IMR-90 (cell line): Measurements from ENCODE around the gene HEATR9. TPM values are rescaled to one million over a fixed set of nuclear protein-coding genes. Genes with fewer than 3 reads are reported as not detected.

Experiments used
- ATAC-seq: fragments of 200-7000 bp; cut with Tn5 transposase; 2 replicates; pipeline ENCODE4 v1.9.1; 2020; ENCODE audit warnings: low read depth, mild to moderate bottlenecking, moderate library complexity
- BruUV-seq: library from RNA; stranded (reverse); fragments of 400-500 nt; replicated peaks from 2 replicates; lab custom pipeline; 2021; lab: Mats Ljungman, UMichigan
- CTCF ChIA-PET: fragments of 300-600 bp; formaldehyde crosslinking; extraction: SDS; loops from one replicate; lab custom pipeline; 2021; ENCODE audit warnings: antibody characterized with exemption; lab: Yijun Ruan, JAX
- POLR2A ChIA-PET: fragments of 300-600 bp; sonication (Branson Sonifier 250); formaldehyde crosslinking; loops from one replicate; lab custom pipeline; 2022; ENCODE audit warnings: antibody characterized with exemption; ENCODE audit not compliant: unreplicated experiment; lab: Charles Lee
- DNase-seq: peaks from one replicate; pipeline ENCODE4 v3.0.0; 2013
- H2AFZ ChIP-seq: replicated peaks from 2 replicates; pipeline ENCODE3; 2013; ENCODE audit warnings: low read length, mild to moderate bottlenecking; ENCODE audit not compliant: poor library complexity
- H2AK5ac ChIP-seq: 2 replicates; pipeline ENCODE4 v1.6.1; 2013; ENCODE audit warnings: low read depth, low read length, inconsistent platforms
- H2AK9ac ChIP-seq: replicated peaks from 2 replicates; pipeline ENCODE3; 2013; ENCODE audit warnings: mild to moderate bottlenecking, low read depth, low read length, moderate library complexity; ENCODE audit not compliant: poor library complexity
- H2BK120ac ChIP-seq: 2 replicates; pipeline ENCODE4 v1.6.1; 2013; ENCODE audit warnings: low read depth, low read length, inconsistent platforms
- H2BK15ac ChIP-seq: 3 replicates; pipeline ENCODE4 v1.6.1; 2013; ENCODE audit warnings: low read depth, low read length, inconsistent platforms
- H2BK20ac ChIP-seq: 2 replicates; pipeline ENCODE4 v1.6.1; 2013; ENCODE audit warnings: low read depth, mild to moderate bottlenecking, inconsistent platforms, low read length, moderate library complexity
- H2BK5ac ChIP-seq: 2 replicates; pipeline ENCODE4 v1.6.1; 2013; ENCODE audit warnings: mild to moderate bottlenecking, low read depth, low read length, inconsistent platforms; ENCODE audit not compliant: poor library complexity, severe bottlenecking
- H3K14ac ChIP-seq: replicated peaks from 2 replicates; pipeline ENCODE4 v1.6.1; 2013; ENCODE audit warnings: low read depth, low read length, inconsistent platforms
- H3K18ac ChIP-seq: 2 replicates; pipeline ENCODE4 v1.6.1; 2013; ENCODE audit warnings: low read depth, low read length, control low read depth
- H3K23ac ChIP-seq: 2 replicates; pipeline ENCODE4 v1.6.1; 2013; ENCODE audit warnings: low read depth, low read length, inconsistent platforms
- H3K27ac ChIP-seq: 2 replicates; pipeline ENCODE4 v1.5.1; 2013; ENCODE audit warnings: mild to moderate bottlenecking, control low read depth, low read length; ENCODE audit not compliant: insufficient read depth
- H3K27me3 ChIP-seq: 2 replicates; pipeline ENCODE4 v1.6.1; 2013; ENCODE audit warnings: low read length; ENCODE audit not compliant: control insufficient read depth, insufficient read depth
- H3K36me3 ChIP-seq: 2 replicates; pipeline ENCODE4 v1.6.1; 2013; ENCODE audit warnings: low read length, mixed read lengths; ENCODE audit not compliant: control insufficient read depth, insufficient read depth
- H3K4ac ChIP-seq: 2 replicates; pipeline ENCODE4 v1.6.1; 2013; ENCODE audit warnings: low read depth, low read length, inconsistent platforms
- H3K4me1 ChIP-seq: 2 replicates; pipeline ENCODE4 v1.6.1; 2013; ENCODE audit warnings: low read length, mixed read lengths; ENCODE audit not compliant: control insufficient read depth, insufficient read depth
- H3K4me2 ChIP-seq: 2 replicates; pipeline ENCODE4 v1.6.1; 2013; ENCODE audit warnings: low read depth, mild to moderate bottlenecking, control low read depth, low read length, moderate library complexity
- H3K4me3 ChIP-seq: 2 replicates; pipeline ENCODE4 v1.5.1; 2013; ENCODE audit warnings: low read depth, mild to moderate bottlenecking, control low read depth, low read length, moderate library complexity; ENCODE audit not compliant: insufficient read depth
- H3K56ac ChIP-seq: 2 replicates; pipeline ENCODE4 v1.6.1; 2013; ENCODE audit warnings: low read length, inconsistent platforms; ENCODE audit not compliant: insufficient read depth; ENCODE audit errors: extremely low read depth
- H3K79me1 ChIP-seq, 2 experiments: 2 replicates each; pipeline ENCODE4 v1.6.1; 2013; ENCODE audit warnings: low read length in 2 of 2, inconsistent platforms in 1 of 2, low read depth in 1 of 2
- H3K9ac ChIP-seq: 2 replicates; pipeline ENCODE4 v1.6.1; 2013; ENCODE audit warnings: low read depth, low read length, control low read depth
- H3K9me1 ChIP-seq: 2 replicates; pipeline ENCODE4 v1.6.1; 2013; ENCODE audit warnings: low read length, inconsistent platforms; ENCODE audit not compliant: insufficient read depth
- H3K9me3 ChIP-seq: 2 replicates; pipeline ENCODE4 v1.6.1; 2013; ENCODE audit warnings: low read length; ENCODE audit not compliant: control insufficient read depth, insufficient read depth
- H4K20me1 ChIP-seq: 2 replicates; pipeline ENCODE4 v1.6.1; 2013; ENCODE audit warnings: low read length, inconsistent platforms; ENCODE audit not compliant: insufficient read depth
- H4K5ac ChIP-seq: 2 replicates; pipeline ENCODE4 v1.6.1; 2013; ENCODE audit warnings: mild to moderate bottlenecking, low read depth, low read length, control low read depth
- H4K8ac ChIP-seq, 2 experiments: 2 replicates each; pipeline ENCODE4 v1.6.1; 2013; ENCODE audit warnings: low read depth in 2 of 2, low read length in 2 of 2, control low read depth in 1 of 2, inconsistent platforms in 1 of 2
- H4K91ac ChIP-seq: 2 replicates; pipeline ENCODE4 v1.6.1; 2013; ENCODE audit warnings: low read depth, low read length, inconsistent platforms; ENCODE audit not compliant: insufficient read depth
- CEBPB ChIP-seq: IDR thresholded peaks from 2 replicates; pipeline ENCODE4 v1.6.1; 2012; ENCODE audit warnings: low read depth, low read length, improper control_type of control experiment
- CHD1 ChIP-seq: IDR thresholded peaks from 2 replicates; pipeline ENCODE4 v1.6.1; 2012; ENCODE audit warnings: low read depth, low read length, improper control_type of control experiment
- ELK1 ChIP-seq: fragments of 150-350 bp; IDR thresholded peaks from 2 replicates; pipeline ENCODE4 v1.6.1; 2016; ENCODE audit warnings: low read depth, mild to moderate bottlenecking, low read length, moderate library complexity, borderline replicate concordance
- FOS ChIP-seq: fragments of 150-350 bp; IDR thresholded peaks from 2 replicates; pipeline ENCODE4 v1.6.1; 2016; ENCODE audit warnings: low read depth, low read length
- MAFK ChIP-seq: IDR thresholded peaks from 2 replicates; pipeline ENCODE4 v1.6.1; 2012; ENCODE audit warnings: low read depth, low read length, improper control_type of control experiment
- MAZ ChIP-seq: IDR thresholded peaks from 2 replicates; pipeline ENCODE4 v1.6.1; 2012; ENCODE audit warnings: low read depth, mild to moderate bottlenecking, low read length, improper control_type of control experiment, moderate library complexity, borderline replicate concordance
- MXI1 ChIP-seq: IDR thresholded peaks from 2 replicates; pipeline ENCODE4 v1.6.1; 2012; ENCODE audit warnings: low read depth, mild to moderate bottlenecking, low read length, moderate library complexity, borderline replicate concordance
- NFE2L2 ChIP-seq: fragments of 150-350 bp; IDR thresholded peaks from 2 replicates; pipeline ENCODE4 v1.6.1; 2016; ENCODE audit warnings: low read depth, mild to moderate bottlenecking, low read length
- POLR2A ChIP-seq: IDR thresholded peaks from 2 replicates; pipeline ENCODE4 v1.6.1; 2012; ENCODE audit warnings: mild to moderate bottlenecking, low read depth, low read length
- RAD21 ChIP-seq: IDR thresholded peaks from 2 replicates; pipeline ENCODE4 v1.6.1; 2012; ENCODE audit warnings: low read length, improper control_type of control experiment
- RCOR1 ChIP-seq: IDR thresholded peaks from 2 replicates; pipeline ENCODE4 v1.6.1; 2012; ENCODE audit warnings: mild to moderate bottlenecking, low read length, improper control_type of control experiment; ENCODE audit not compliant: insufficient replicate concordance
- RFX5 ChIP-seq: IDR thresholded peaks from 2 replicates; pipeline ENCODE4 v1.8.0; 2012; ENCODE audit warnings: low read depth, mild to moderate bottlenecking, low read length, moderate library complexity
- SMC3 ChIP-seq: fragments of 150-350 bp; IDR thresholded peaks from 2 replicates; pipeline ENCODE4 v1.6.1; 2016; ENCODE audit warnings: low read depth, mild to moderate bottlenecking, antibody characterized with exemption, low read length, moderate library complexity
- USF2 ChIP-seq: fragments of 150-350 bp; IDR thresholded peaks from 2 replicates; pipeline ENCODE4 v1.6.1; 2017; ENCODE audit warnings: mild to moderate bottlenecking, antibody characterized with exemption, low read length, low read depth
- WGBS, 2 experiments: methylation state at CpG; one replicate each; pipeline versions ENCODE4 v1.1.5 to v1.1.7; 2013; ENCODE audit warnings: missing lambda C conversion rate in 2 of 2; ENCODE audit not compliant: insufficient read length in 1 of 2; ENCODE audit errors: extremely low coverage in 2 of 2; 5-methylcytosine and 5-hydroxymethylcytosine counted together
- dilution Hi-C: fragments of 300-500 bp; cut with HindIII; formaldehyde crosslinking; loops from one replicate; pipeline ENCODE4 v1.14.3; 2018; ENCODE audit warnings: low sequenced_read_pairs; ENCODE audit not compliant: unreplicated experiment
- in situ Hi-C: fragments of 300-500 bp; cut with MboI; formaldehyde crosslinking; loops from 3 replicates; pipeline ENCODE4 v1.14.3; 2019; ENCODE audit warnings: low sequenced_read_pairs, inconsistent platforms, mixed read lengths
- intact Hi-C: fragments of 100-400 bp; cut with micrococcal nuclease; formaldehyde crosslinking; loops from 2 replicates; pipeline ENCODE4 v1.10.0; 2022
- polyA plus RNA-seq, 3 experiments: library from polyadenylated mRNA; depleted of rRNA; stranded (reverse); fragments of >200 nt; gene quantifications; 2 replicates each; pipeline ENCODE4 v1.2.3, GENCODE V29; 2012; ENCODE audit warnings: low replicate concordance in 1 of 3
- total RNA-seq: library from RNA; depleted of rRNA; stranded (reverse); fragments of >200 nt; gene quantifications from 2 replicates; pipeline ENCODE4 v1.2.3, GENCODE V29; 2012

HEATR9 gene
- total and polyA plus RNA-seq, 2 of the 4 experiments (the other 2 are of a cell fraction) = not detected

DNA sequence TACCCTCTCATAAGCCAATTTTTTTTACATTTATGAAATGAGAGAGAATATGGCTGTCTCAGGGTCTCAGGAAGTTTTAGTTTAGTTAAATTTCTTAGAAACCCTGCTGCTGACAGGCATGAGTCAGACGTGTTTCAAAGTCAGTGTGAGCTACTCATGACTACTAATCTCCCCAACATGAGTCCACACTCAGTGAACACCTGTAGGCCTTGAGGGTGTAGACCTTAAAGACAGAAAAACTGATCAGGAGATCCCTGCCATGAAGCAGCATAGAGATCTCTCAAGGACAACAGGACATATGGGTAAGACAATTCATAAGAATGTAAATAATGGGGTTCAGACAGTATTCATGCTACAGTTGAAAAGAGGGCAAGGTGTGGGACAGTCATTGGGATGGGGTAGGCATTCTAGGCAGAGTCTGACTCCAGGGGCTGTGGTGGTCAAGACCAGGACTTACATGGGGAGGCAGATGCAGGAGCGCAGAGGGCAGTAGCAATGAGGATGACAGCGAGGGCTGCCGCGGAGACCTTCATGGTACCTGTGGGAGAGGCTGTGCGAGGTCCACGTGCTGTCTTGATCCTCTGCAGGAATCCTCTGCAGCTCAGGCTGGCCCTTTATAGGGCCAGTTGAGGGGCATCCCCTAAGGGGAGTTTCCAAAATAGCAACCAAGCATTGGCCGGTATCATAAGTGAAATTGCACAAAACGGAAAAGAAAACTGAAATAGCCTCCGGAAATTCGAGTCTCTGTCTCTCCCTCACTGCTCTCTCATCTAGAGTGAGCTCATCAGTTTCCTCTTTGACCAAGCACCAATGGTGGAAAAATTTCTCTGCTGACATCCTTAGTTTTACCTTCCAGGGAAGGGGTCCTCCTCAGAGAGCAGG, 11.3 kb upstream of the HEATR9 start, which contains the start of gene CCL5 (continued):
- TF ChIP-seq ELK1 = no peak

- Histone ChIP-seq H4K91ac (no peak overlapping the region), H3K14ac (no peak overlapping the region), H2AK5ac (no peak overlapping the region), H3K27me3 (peaks cover 3% of the 10 kb centered on the region; the same call in 1 of the 2 replicates), H2AK9ac (no peak overlapping the region), H2BK15ac (no peak overlapping the region), H3K9me3 (no peaks in the 10 kb centered on the region), H3K9ac (no peak overlapping the region), H3K56ac (no peak overlapping the region), H2AFZ (no peak overlapping the region), H2BK20ac (no peak overlapping the region), H3K9me1 (no peaks in the 10 kb centered on the region), H2BK120ac (no peak overlapping the region), H3K4me2 (no peak overlapping the region), H2BK5ac (no peak overlapping the region), H3K79me1 (no peaks in the 10 kb centered on the region), H4K5ac (no peak overlapping the region), H3K27ac (no peak overlapping the region), H3K4me3 (no peak overlapping the region), H3K4ac (no peak overlapping the region), H4K8ac (no peak overlapping the region), H3K23ac (no peak overlapping the region), H4K20me1 (no peaks in the 10 kb centered on the region), H3K18ac (no peak overlapping the region), H3K4me1 (no peaks in the 10 kb centered on the region), H3K36me3 (no peaks in the 10 kb centered on the region)
- no TSS peak for BruUV-seq
- ATAC-seq (no peak), DNase-seq (no peak)
- no CpG with 5 or more reads among the region's 4 CpGs for WGBS, 2 experiments
- dilution Hi-C loops (no loop called here), intact Hi-C loops (no loop called here), in situ Hi-C loops (no loop called here)
- POLR2A ChIA-PET = no interaction called here
- CTCF ChIA-PET = no interaction called here
- TF ChIP-seq RFX5 (no peak), NFE2L2 (no peak), CHD1 (no peak), CEBPB (no peak), MAZ (no peak), ELK1 (no peak), RCOR1 (no peak), USF2 (no peak), MAFK (no peak), POLR2A (no peak), SMC3 (no peak), MXI1 (no peak), RAD21 (no peak), FOS (no peak)
These were observed 9.7 kb upstream of the HEATR9 start for GRCh38 chr17:35878361-35878760.
